ENCODE results near the gene MOB2.

The MOB2 gene

DNA sequence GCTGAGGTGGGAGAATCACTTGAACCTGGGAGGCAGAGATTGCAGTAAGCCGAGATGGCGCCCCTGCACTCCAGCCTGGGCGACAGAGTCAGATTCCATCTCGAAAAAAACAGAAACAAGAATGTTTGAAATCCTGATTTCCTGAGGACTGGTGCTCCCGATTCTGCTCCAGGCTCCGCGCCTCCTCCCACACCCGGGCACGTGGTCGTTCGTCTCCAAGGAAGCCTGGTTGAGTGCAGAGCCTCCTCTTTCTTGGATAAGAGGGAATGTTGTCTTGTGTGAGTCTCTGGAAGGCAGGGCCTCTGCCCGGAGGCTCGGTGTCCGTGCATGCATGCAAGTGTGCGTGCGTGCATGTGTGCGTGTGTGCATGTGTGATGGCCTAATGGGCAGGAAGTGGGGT is 66.8 kb downstream of the MOB2 start:
- H3K36me3 Mint-ChIP-seq (ENCODE audit: low read depth), result peaks cover 4% of the 10 kb centered on the region
- H3K27me3 Mint-ChIP-seq (ENCODE audit: low read depth, poor library complexity), result no peaks in the 10 kb centered on the region
- no peak overlapping the region for H3K4me3 Mint-ChIP-seq
- TF ChIP-seq, protein P1, sequence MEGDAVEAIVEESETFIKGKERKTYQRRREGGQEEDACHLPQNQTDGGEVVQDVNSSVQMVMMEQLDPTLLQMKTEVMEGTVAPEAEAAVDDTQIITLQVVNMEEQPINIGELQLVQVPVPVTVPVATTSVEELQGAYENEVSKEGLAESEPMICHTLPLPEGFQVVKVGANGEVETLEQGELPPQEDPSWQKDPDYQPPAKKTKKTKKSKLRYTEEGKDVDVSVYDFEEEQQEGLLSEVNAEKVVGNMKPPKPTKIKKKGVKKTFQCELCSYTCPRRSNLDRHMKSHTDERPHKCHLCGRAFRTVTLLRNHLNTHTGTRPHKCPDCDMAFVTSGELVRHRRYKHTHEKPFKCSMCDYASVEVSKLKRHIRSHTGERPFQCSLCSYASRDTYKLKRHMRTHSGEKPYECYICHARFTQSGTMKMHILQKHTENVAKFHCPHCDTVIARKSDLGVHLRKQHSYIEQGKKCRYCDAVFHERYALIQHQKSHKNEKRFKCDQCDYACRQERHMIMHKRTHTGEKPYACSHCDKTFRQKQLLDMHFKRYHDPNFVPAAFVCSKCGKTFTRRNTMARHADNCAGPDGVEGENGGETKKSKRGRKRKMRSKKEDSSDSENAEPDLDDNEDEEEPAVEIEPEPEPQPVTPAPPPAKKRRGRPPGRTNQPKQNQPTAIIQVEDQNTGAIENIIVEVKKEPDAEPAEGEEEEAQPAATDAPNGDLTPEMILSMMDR (IDR thresholded peaks at IDR 0.05), result no peak
- no peaks in the 10 kb centered on the region for H3K4me1 Mint-ChIP-seq
- peaks cover 52% of the 10 kb centered on the region for H3K9me3 Mint-ChIP-seq
- DNase-seq, result no peak
- no peak overlapping the region for H3K27ac Mint-ChIP-seq
